ENCODE measurements around the gene MMP26.

MMP26 gene

GRCh38 chr11:4727171-4727570, 22.6 kb downstream of the MMP26 start:
- no peak for DNase-seq

DNA sequence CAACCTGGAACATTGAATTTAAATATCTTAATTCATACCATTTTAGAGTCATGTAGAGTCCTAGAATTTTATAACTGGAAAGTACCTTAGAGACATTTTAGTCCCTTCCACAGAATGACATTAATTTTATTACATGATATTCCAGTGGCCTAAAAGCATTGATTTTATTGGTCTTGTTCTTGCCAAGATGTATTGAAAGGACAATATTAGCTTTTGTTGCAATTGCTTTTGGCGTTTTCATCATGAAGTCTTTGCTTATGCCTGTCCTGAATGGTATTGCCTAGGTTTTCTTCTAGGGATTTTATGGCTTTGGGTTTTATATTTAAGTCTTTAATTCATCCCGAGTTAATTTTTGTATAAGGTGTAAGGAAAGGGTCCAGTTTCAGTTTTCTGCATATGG, 36.2 kb downstream of the MMP26 start:
- no peak for DNase-seq

GRCh38 chr11:4748438-4748837, 43.9 kb downstream of the MMP26 start:
- no peak for DNase-seq

DNA sequence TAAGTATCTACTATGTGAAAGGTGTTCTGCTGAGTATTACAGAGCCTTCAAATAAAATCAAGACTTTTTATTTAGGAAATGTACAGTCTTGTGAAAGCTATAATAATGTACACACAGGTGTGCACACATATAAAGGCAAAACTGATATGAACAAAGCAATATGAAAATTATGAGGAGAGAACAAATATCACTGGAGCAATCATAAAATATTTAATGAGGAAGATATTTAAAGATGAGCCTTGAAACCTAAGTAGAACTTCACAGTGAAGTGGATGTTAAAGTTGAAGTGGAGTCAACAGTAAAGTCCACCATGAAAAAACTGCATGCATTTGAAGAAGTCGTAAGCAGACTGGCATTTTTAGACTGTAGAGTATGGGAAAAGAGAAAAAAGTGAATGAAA, 46.6 kb downstream of the MMP26 start:
- no peak for DNase-seq

Measured in stimulated activated CD4-positive, alpha-beta T cell treated with anti-CD3 and anti-CD28 coated beads, Interleukin-4, amount 100 ng/mL, for 24 hours (primary cell).